Mesenchymal stem cell (in vitro differentiated cells and primary cell): Measurements from ENCODE around the gene COL28A1.
A peak's percentile ranks its signal among the peaks of the same experiment; 100 is the strongest.

ENCODE experiments used
- DNase-seq: peaks from one replicate; pipeline ENCODE4 v3.0.0-alpha.2; 2013
- H2AFZ ChIP-seq: one replicate; pipeline ENCODE4 v1.6.1; 2013; ENCODE audit warnings: low read depth, mild to moderate bottlenecking, control low read depth, inconsistent platforms, low read length, moderate library complexity
- H2AK5ac ChIP-seq: 2 replicates; pipeline ENCODE4 v1.6.1; 2013; ENCODE audit warnings: low read length, moderate library complexity, mild to moderate bottlenecking, inconsistent platforms; ENCODE audit not compliant: severe bottlenecking
- H2BK120ac ChIP-seq: one replicate; pipeline ENCODE4 v1.6.1; 2013; ENCODE audit warnings: low read depth, mild to moderate bottlenecking, inconsistent platforms, low read length, moderate library complexity
- H2BK12ac ChIP-seq, 2 experiments: one replicate each; pipeline ENCODE4 v1.6.1; 2013; ENCODE audit warnings: inconsistent platforms in 2 of 2, low read length in 2 of 2, mild to moderate bottlenecking in 2 of 2, moderate library complexity in 2 of 2, control low read depth in 1 of 2
- H2BK15ac ChIP-seq: one replicate; pipeline ENCODE4 v1.6.1; 2013; ENCODE audit warnings: mild to moderate bottlenecking, low read depth, inconsistent platforms; ENCODE audit not compliant: poor library complexity, severe bottlenecking
- H2BK5ac ChIP-seq: 2 replicates; pipeline ENCODE4 v1.6.1; 2013; ENCODE audit warnings: low read depth, mild to moderate bottlenecking, low read length, control low read depth, inconsistent platforms; ENCODE audit not compliant: poor library complexity, severe bottlenecking
- H3K14ac ChIP-seq, 2 experiments: one replicate each; pipeline ENCODE4 v1.6.1; 2013; ENCODE audit warnings: inconsistent platforms in 2 of 2, low read length in 2 of 2, control low read depth in 1 of 2, mild to moderate bottlenecking in 1 of 2, moderate library complexity in 1 of 2
- H3K18ac ChIP-seq, 2 experiments: one replicate each; pipeline ENCODE4 v1.6.1; 2013; ENCODE audit warnings: inconsistent platforms in 2 of 2, low read length in 2 of 2, control low read depth in 1 of 2, low read depth in 1 of 2, mild to moderate bottlenecking in 1 of 2
- H3K23ac ChIP-seq, 2 experiments: one replicate each; pipeline ENCODE4 v1.6.1; 2013; ENCODE audit warnings: inconsistent platforms in 2 of 2, low read length in 2 of 2, mild to moderate bottlenecking in 2 of 2, moderate library complexity in 2 of 2, control low read depth in 1 of 2
- H3K27ac ChIP-seq: 2 replicates; pipeline ENCODE4 v1.5.1; 2013; ENCODE audit warnings: mild to moderate bottlenecking, moderate library complexity, low read length, control low read depth, inconsistent platforms; ENCODE audit not compliant: poor library complexity, severe bottlenecking
- H3K27me3 ChIP-seq, 2 experiments: 2 replicates each; pipeline versions ENCODE4 v1.6.1 to v1.7.0; 2013; ENCODE audit warnings: low read length in 2 of 2, mild to moderate bottlenecking in 2 of 2, moderate library complexity in 2 of 2, control low read depth in 1 of 2, inconsistent platforms in 1 of 2; ENCODE audit not compliant: control insufficient read depth in 1 of 2, insufficient read depth in 1 of 2
- H3K36me3 ChIP-seq, 2 experiments: 2 replicates each; pipeline versions ENCODE4 v1.6.1 to v1.7.0; 2013; ENCODE audit warnings: low read length in 2 of 2, control low read depth in 1 of 2, inconsistent platforms in 1 of 2, low read depth in 1 of 2, mild to moderate bottlenecking in 1 of 2; ENCODE audit not compliant: insufficient read depth in 2 of 2, control insufficient read depth in 1 of 2
- H3K4ac ChIP-seq, 2 experiments: one replicate each; pipeline ENCODE4 v1.6.1; 2013; ENCODE audit warnings: inconsistent platforms in 2 of 2, low read length in 2 of 2, mild to moderate bottlenecking in 2 of 2, moderate library complexity in 2 of 2, control low read depth in 1 of 2, low read depth in 1 of 2
- H3K4me1 ChIP-seq: 2 replicates; pipeline ENCODE4 v1.6.1; 2013; ENCODE audit warnings: low read depth, low read length, control low read depth; ENCODE audit not compliant: control insufficient read depth, insufficient read depth
- H3K4me2 ChIP-seq: 2 replicates; pipeline ENCODE4 v1.6.1; 2013; ENCODE audit warnings: low read length, mild to moderate bottlenecking, inconsistent platforms; ENCODE audit not compliant: poor library complexity, severe bottlenecking
- H3K4me3 ChIP-seq, 2 experiments: 2 replicates each; pipeline versions ENCODE4 v1.5.1 to v1.7.0; 2013; ENCODE audit warnings: low read length in 2 of 2, mild to moderate bottlenecking in 2 of 2, control low read depth in 1 of 2, low read depth in 1 of 2; ENCODE audit not compliant: insufficient read depth in 1 of 2
- H3K79me1 ChIP-seq: replicated peaks from 2 replicates; pipeline ENCODE4 v1.6.1; 2013; ENCODE audit warnings: mild to moderate bottlenecking, control low read depth, low read length, inconsistent platforms; ENCODE audit not compliant: poor library complexity, severe bottlenecking
- H3K9ac ChIP-seq: 2 replicates; pipeline ENCODE4 v1.7.0; 2013; ENCODE audit warnings: mild to moderate bottlenecking, low read length, moderate library complexity
- H3K9me3 ChIP-seq: 2 replicates; pipeline ENCODE4 v1.7.0; 2013; ENCODE audit warnings: mild to moderate bottlenecking, low read length; ENCODE audit not compliant: control insufficient read depth
- H4K8ac ChIP-seq: one replicate; pipeline ENCODE4 v1.6.1; 2013; ENCODE audit warnings: inconsistent platforms, mild to moderate bottlenecking, low read length, moderate library complexity
- H4K91ac ChIP-seq: one replicate; pipeline ENCODE4 v1.6.1; 2013; ENCODE audit warnings: mild to moderate bottlenecking, low read length, inconsistent platforms
- WGBS: methylation state at CpG from one replicate; pipeline ENCODE4 v1.1.7; 2013; ENCODE audit warnings: mixed read lengths; 5-methylcytosine and 5-hydroxymethylcytosine counted together

The COL28A1 gene

GRCh38 chr7:7581531-7582179, 46.0 kb upstream of the COL28A1 start:
- H2BK12ac ChIP-seq: no peak overlapping the region
- H4K91ac ChIP-seq: no peak overlapping the region
- no peak overlapping the region for H3K18ac ChIP-seq
- no peak overlapping the region for H3K23ac ChIP-seq
- no peak overlapping the region for H2AFZ ChIP-seq
- H2AK5ac ChIP-seq: no peak overlapping the region
- H4K8ac ChIP-seq: no peak overlapping the region
- H3K4me1 ChIP-seq: no peaks in the 10 kb centered on the region
- H3K79me1 ChIP-seq: peaks cover 13% of the 10 kb centered on the region
- no peak overlapping the region for H2BK15ac ChIP-seq
- no peak for DNase-seq
- H2BK5ac ChIP-seq: no peak overlapping the region
- no peak overlapping the region for H2BK120ac ChIP-seq
- H3K14ac ChIP-seq: no peak overlapping the region
- WGBS: 51% methylated on average over 5 of the region's 10 CpGs
- H3K36me3 ChIP-seq: no peaks in the 10 kb centered on the region
- H3K4me3 ChIP-seq: no peak overlapping the region
- no peaks in the 10 kb centered on the region for H3K9me3 ChIP-seq
- no peak overlapping the region for H3K4me2 ChIP-seq
- no peaks in the 10 kb centered on the region for H3K27me3 ChIP-seq
- H3K27ac ChIP-seq: no peak overlapping the region
- H3K4ac ChIP-seq: peak overlapping the region in 1 of 2 experiments; percentile 49
- H3K9ac ChIP-seq: no peak overlapping the region

DNA sequence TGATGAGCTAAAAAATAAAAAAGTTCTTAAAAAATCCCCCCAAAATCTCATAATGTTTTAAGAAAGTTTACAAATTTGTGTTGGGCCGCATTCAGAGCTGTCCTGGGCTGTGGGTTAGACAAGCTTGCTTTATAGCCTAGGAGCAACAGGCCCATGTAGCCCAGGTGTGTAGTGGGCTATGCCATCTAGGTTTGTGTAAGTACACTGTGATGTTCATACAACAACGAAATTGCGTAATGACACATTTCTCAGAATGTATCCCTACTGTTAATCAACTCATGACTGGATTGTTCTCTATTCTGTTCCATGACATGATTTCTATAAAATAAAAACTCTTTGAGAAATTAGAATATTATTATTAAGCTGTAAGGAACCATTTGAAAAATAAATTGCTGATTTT, 44.0 kb upstream of the COL28A1 start:
- H3K4me2 ChIP-seq: no peak overlapping the region
- H3K23ac ChIP-seq: no peak overlapping the region
- WGBS: 100% methylated on average over 2 of the region's 3 CpGs
- H3K79me1 ChIP-seq: peaks cover 13% of the 10 kb centered on the region
- H2BK120ac ChIP-seq: no peak overlapping the region
- H4K8ac ChIP-seq: no peak overlapping the region
- H3K4me1 ChIP-seq: no peaks in the 10 kb centered on the region
- no peaks in the 10 kb centered on the region for H3K27me3 ChIP-seq
- H4K91ac ChIP-seq: no peak overlapping the region
- H3K27ac ChIP-seq: no peak overlapping the region
- H3K9ac ChIP-seq: no peak overlapping the region
- H3K9me3 ChIP-seq: no peaks in the 10 kb centered on the region
- no peak overlapping the region for H2BK12ac ChIP-seq
- no peak for DNase-seq
- no peak overlapping the region for H2AK5ac ChIP-seq
- no peak overlapping the region for H3K4me3 ChIP-seq
- no peak overlapping the region for H2AFZ ChIP-seq
- H3K36me3 ChIP-seq: peaks cover 0 to 4% of the 10 kb centered on the region in 2 experiments
- no peak overlapping the region for H2BK5ac ChIP-seq
- H3K18ac ChIP-seq: no peak overlapping the region
- no peak overlapping the region for H3K4ac ChIP-seq
- no peak overlapping the region for H3K14ac ChIP-seq
- H2BK15ac ChIP-seq: no peak overlapping the region

GRCh38 chr7:7577888-7578287, 42.2 kb upstream of the COL28A1 start:
- H2AFZ ChIP-seq: no peak overlapping the region
- DNase-seq: no peak
- H3K4ac ChIP-seq: no peak overlapping the region

GRCh38 chr7:7576344-7576743, 40.7 kb upstream of the COL28A1 start:
- WGBS: 95% methylated on average over 1 of the region's 1 CpG
- Histone ChIP-seq H3K4me1 (no peaks in the 10 kb centered on the region), H4K8ac (no peak overlapping the region), H2AFZ (no peak overlapping the region), H2AK5ac (no peak overlapping the region), H3K79me1 (peaks cover 21% of the 10 kb centered on the region), H3K27me3 (no peaks in the 10 kb centered on the region), H3K23ac (no peak overlapping the region), H3K36me3 (peaks cover 0 to 17% of the 10 kb centered on the region in 2 experiments), H2BK120ac (no peak overlapping the region), H2BK5ac (no peak overlapping the region), H2BK15ac (no peak overlapping the region), H3K27ac (no peak overlapping the region), H3K18ac (no peak overlapping the region), H3K9me3 (no peaks in the 10 kb centered on the region), H3K4me3 (no peak overlapping the region), H3K14ac (no peak overlapping the region), H4K91ac (no peak overlapping the region), H2BK12ac (no peak overlapping the region), H3K4me2 (no peak overlapping the region), H3K4ac (no peak overlapping the region), H3K9ac (no peak overlapping the region)
- DNase-seq: no peak

More at GRCh38 chr7:7577888-7578287, 42.2 kb upstream of the COL28A1 start:
- H3K9ac ChIP-seq: no peak overlapping the region
- peaks cover 0 to 10% of the 10 kb centered on the region in 2 experiments for H3K36me3 ChIP-seq
- H2BK12ac ChIP-seq: no peak overlapping the region
- H3K9me3 ChIP-seq: no peaks in the 10 kb centered on the region
- H4K91ac ChIP-seq: no peak overlapping the region
- H3K27ac ChIP-seq: no peak overlapping the region
- H3K18ac ChIP-seq: no peak overlapping the region
- H3K23ac ChIP-seq: no peak overlapping the region
- H3K79me1 ChIP-seq: peaks cover 20% of the 10 kb centered on the region
- no peak overlapping the region for H2BK5ac ChIP-seq
- no peak overlapping the region for H3K4me2 ChIP-seq
- H3K4me1 ChIP-seq: no peaks in the 10 kb centered on the region
- no peak overlapping the region for H4K8ac ChIP-seq
- H2BK15ac ChIP-seq: no peak overlapping the region
- no peak overlapping the region for H2BK120ac ChIP-seq
- no peak overlapping the region for H3K14ac ChIP-seq
- no peaks in the 10 kb centered on the region for H3K27me3 ChIP-seq
- 93% methylated on average over 1 of the region's 1 CpG for WGBS
- no peak overlapping the region for H2AK5ac ChIP-seq
- no peak overlapping the region for H3K4me3 ChIP-seq
